WERI-Rb-1 (cell line): ENCODE results near the gene USP22.

Experiments used
- DNase-seq: peaks from one replicate; pipeline ENCODE4 v3.0.0-alpha.2; 2020
- H3K27ac ChIP-seq: fragments of 250-450 bp; sonication (Bioruptor Pico); 2 replicates; pipeline ENCODE4 v1.5.1; 2020; ENCODE audit warnings: mild to moderate bottlenecking, moderate library complexity
- H3K27me3 ChIP-seq: fragments of 250-450 bp; sonication (Bioruptor Pico); 2 replicates; pipeline ENCODE4 v1.5.1; 2021; ENCODE audit warnings: mild to moderate bottlenecking, low read depth, moderate library complexity; ENCODE audit not compliant: insufficient read depth, severe bottlenecking
- H3K36me3 ChIP-seq: fragments of 250-450 bp; sonication (Bioruptor Pico); 2 replicates; pipeline ENCODE4 v1.5.1; 2020; ENCODE audit warnings: mild to moderate bottlenecking, moderate library complexity
- H3K4me3 ChIP-seq: 2 replicates; pipeline ENCODE4 v1.5.1; 2011; ENCODE audit warnings: low read depth, mild to moderate bottlenecking, control low read depth, low read length
- H3K9me3 ChIP-seq: fragments of 250-450 bp; sonication (Bioruptor Pico); 2 replicates; pipeline ENCODE4 v1.5.1; 2021; ENCODE audit warnings: mild to moderate bottlenecking, moderate library complexity; ENCODE audit not compliant: severe bottlenecking
- CTCF ChIP-seq: IDR thresholded peaks from 2 replicates; pipeline ENCODE4 v1.5.1; 2011; ENCODE audit warnings: low read depth, mild to moderate bottlenecking, control low read depth, inconsistent platforms, low read length

The USP22 gene

GRCh38 chr17:20999841-21000532 lies 42.8 kb downstream of the USP22 start:
- Histone ChIP-seq H3K36me3 (peaks cover 62% of the 10 kb centered on the region), H3K4me3 (no peak overlapping the region), H3K9me3 (no peaks in the 10 kb centered on the region), H3K27ac (no peak overlapping the region), H3K27me3 (no peaks in the 10 kb centered on the region)
- no peak for TF ChIP-seq CTCF
- no peak for DNase-seq

GRCh38 chr17:20999044-20999573 lies 43.7 kb downstream of the USP22 start:
- no peak for TF ChIP-seq CTCF
- H3K27me3 ChIP-seq = no peaks in the 10 kb centered on the region
- H3K4me3 ChIP-seq = no peak overlapping the region
- no peaks in the 10 kb centered on the region for H3K9me3 ChIP-seq
- peaks cover 54% of the 10 kb centered on the region for H3K36me3 ChIP-seq
- DNase-seq = no peak
- no peak overlapping the region for H3K27ac ChIP-seq

GRCh38 chr17:20998571-20999043 lies 44.2 kb downstream of the USP22 start:
- Histone ChIP-seq H3K9me3 (no peaks in the 10 kb centered on the region), H3K36me3 (peaks cover 48% of the 10 kb centered on the region), H3K4me3 (no peak overlapping the region), H3K27ac (no peak overlapping the region), H3K27me3 (no peaks in the 10 kb centered on the region)
- no peak for TF ChIP-seq CTCF
- DNase-seq = no peak

- H3K9me3 ChIP-seq = no peaks in the 10 kb centered on the region
- H3K27ac ChIP-seq = no peak overlapping the region
- H3K27me3 ChIP-seq = no peaks in the 10 kb centered on the region
- no peak overlapping the region for H3K4me3 ChIP-seq
- peaks cover 42% of the 10 kb centered on the region for H3K36me3 ChIP-seq
- no peak for DNase-seq
- TF ChIP-seq CTCF = peak; percentile 6; the same call in 1 of the 2 replicates
Measured at GRCh38 chr17:20997711-20998570, 44.9 kb downstream of the USP22 start.

DNA sequence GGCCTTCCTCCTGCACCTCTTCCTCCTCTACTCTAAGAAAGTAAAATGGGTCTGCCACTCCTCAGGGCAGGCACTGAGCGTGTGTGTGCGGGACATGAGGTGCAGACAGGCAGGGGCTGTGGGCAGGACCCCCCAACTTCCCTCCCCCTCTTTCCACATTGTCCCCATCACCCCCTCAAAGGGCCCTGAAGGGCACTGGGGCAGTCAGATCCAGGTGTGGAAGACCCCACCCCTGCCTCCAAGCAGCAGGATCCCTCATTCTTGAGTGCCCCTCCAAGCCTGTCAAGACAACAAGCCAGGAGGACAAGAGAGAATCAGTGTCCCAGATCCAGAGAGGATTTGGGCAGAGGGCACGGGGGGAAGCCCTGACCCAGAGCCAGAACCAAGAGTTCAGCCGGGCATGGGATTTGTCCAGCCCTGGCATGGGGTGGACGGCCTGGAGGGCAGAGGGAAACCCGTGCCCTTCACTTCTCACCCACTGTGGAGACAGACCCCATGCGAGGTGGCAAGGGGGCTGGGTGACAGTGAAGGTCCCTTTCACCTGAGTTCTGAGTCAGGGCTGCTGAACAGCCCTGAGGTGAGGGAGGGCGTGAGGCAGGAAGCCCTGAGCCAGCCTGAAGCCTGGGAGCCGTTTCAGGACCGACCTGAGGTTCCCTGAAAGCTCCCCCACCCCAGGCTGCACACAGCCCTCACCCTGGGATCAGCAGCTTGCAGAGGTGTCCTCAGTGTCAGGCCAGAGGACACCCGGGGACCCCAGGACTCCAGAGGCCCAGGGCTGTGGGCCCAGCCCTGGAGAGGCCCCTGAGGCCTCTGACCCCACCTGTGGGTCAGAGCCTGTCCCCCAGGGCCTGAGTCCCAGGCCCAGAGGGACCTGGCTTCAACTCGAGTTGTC lies 45.8 kb downstream of the USP22 start:
- DNase-seq = no peak
- no peak for TF ChIP-seq CTCF
- peaks cover 32% of the 10 kb centered on the region for H3K36me3 ChIP-seq
- H3K9me3 ChIP-seq = no peaks in the 10 kb centered on the region
- no peak overlapping the region for H3K4me3 ChIP-seq
- H3K27ac ChIP-seq = no peak overlapping the region
- no peaks in the 10 kb centered on the region for H3K27me3 ChIP-seq
